Neural progenitor cell (in vitro differentiated cells): ENCODE measurements around the gene DZIP1. TPM values are rescaled to one million over a fixed set of nuclear protein-coding genes. Genes with fewer than 3 reads are reported as not detected.

Experiments used
- DNase-seq: peaks from one replicate; pipeline ENCODE4 v3.0.0-alpha.2; 2016; ENCODE audit warnings: low spot score
- H2AFZ ChIP-seq: fragments of 200-600 bp; sonication (generic); replicated peaks from 2 replicates; pipeline ENCODE4 v1.6.1; 2016; ENCODE audit warnings: antibody characterized with exemption
- H3F3A ChIP-seq: fragments of 200-600 bp; sonication (generic); 2 replicates; pipeline ENCODE4 v1.6.1; 2016; ENCODE audit warnings: antibody characterized with exemption, low read depth
- H3K27ac ChIP-seq: fragments of 200-600 bp; sonication (generic); 2 replicates; pipeline ENCODE4 v1.5.1; 2016; ENCODE audit warnings: mild to moderate bottlenecking
- H3K27me3 ChIP-seq: fragments of 200-600 bp; sonication (generic); 2 replicates; pipeline ENCODE4 v1.6.1; 2016; ENCODE audit warnings: mild to moderate bottlenecking, moderate library complexity
- H3K36me3 ChIP-seq: fragments of 200-600 bp; sonication (generic); 2 replicates; pipeline ENCODE4 v1.5.1; 2016
- H3K4me1 ChIP-seq: fragments of 200-600 bp; sonication (generic); 2 replicates; pipeline ENCODE4 v1.6.1; 2016; ENCODE audit warnings: mixed run types
- H3K4me2 ChIP-seq: fragments of 200-600 bp; sonication (generic); 2 replicates; pipeline ENCODE4 v1.6.1; 2016
- H3K4me3 ChIP-seq: fragments of 200-600 bp; sonication (generic); 2 replicates; pipeline ENCODE4 v1.5.1; 2016
- H3K79me2 ChIP-seq: fragments of 200-600 bp; sonication (generic); 2 replicates; pipeline ENCODE4 v1.6.1; 2016; ENCODE audit warnings: low read depth
- H3K9ac ChIP-seq: fragments of 200-600 bp; sonication (generic); 2 replicates; pipeline ENCODE4 v1.6.1; 2016
- H3K9me3 ChIP-seq: fragments of 200-600 bp; sonication (generic); 2 replicates; pipeline ENCODE4 v1.5.1; 2016; ENCODE audit warnings: low read depth
- H4K20me1 ChIP-seq: fragments of 200-600 bp; sonication (generic); 2 replicates; pipeline ENCODE4 v1.6.1; 2016; ENCODE audit warnings: low read depth
- H3K27ac Mint-ChIP-seq: 3 replicates; pipeline ENCODE4 v1.8.0; 2021; ENCODE audit warnings: mixed read lengths
- H3K27me3 Mint-ChIP-seq: 2 replicates; pipeline ENCODE4 v1.8.0; 2022; ENCODE audit warnings: low read depth, mild to moderate bottlenecking, inconsistent platforms, moderate library complexity, mixed read lengths; ENCODE audit not compliant: insufficient read depth
- H3K36me3 Mint-ChIP-seq: 3 replicates; pipeline ENCODE4 v1.8.0; 2021; ENCODE audit warnings: mixed read lengths
- H3K4me1 Mint-ChIP-seq: 3 replicates; pipeline ENCODE4 v1.8.0; 2021; ENCODE audit warnings: mixed read lengths
- H3K4me3 Mint-ChIP-seq: 3 replicates; pipeline ENCODE4 v1.8.0; 2021; ENCODE audit warnings: mild to moderate bottlenecking, moderate library complexity, mixed read lengths
- H3K9me3 Mint-ChIP-seq: 3 replicates; pipeline ENCODE4 v1.8.0; 2020; ENCODE audit warnings: mixed read lengths
- CTCF ChIP-seq: fragments of 200-600 bp; sonication (generic); IDR thresholded peaks from 2 replicates; pipeline ENCODE4 v1.5.1; 2017; ENCODE audit warnings: antibody characterized with exemption, mild to moderate bottlenecking
- EZH2 ChIP-seq: fragments of 200-600 bp; sonication (generic); IDR thresholded peaks from 2 replicates; pipeline ENCODE4 v1.6.1; 2017; ENCODE audit warnings: antibody characterized with exemption, mild to moderate bottlenecking, moderate library complexity
- EZH2phosphoT487 ChIP-seq: fragments of 200-600 bp; sonication (generic); IDR thresholded peaks from 2 replicates; pipeline ENCODE4 v1.6.1; 2017; ENCODE audit warnings: antibody characterized with exemption
- total RNA-seq: library from RNA; depleted of rRNA; stranded (reverse); fragments of >200 nt; gene quantifications from 2 replicates; pipeline ENCODE4 v1.2.3, GENCODE V29; 2015; ENCODE audit warnings: low replicate concordance

Gene DZIP1
- total RNA-seq, 1 donor from 2014 or later: 70.4 TPM

GRCh38 chr13:95627590-95627989 is 16.9 kb downstream of the DZIP1 start:
- Histone ChIP-seq H3K36me3 (peaks cover 13% of the 10 kb centered on the region), H3K4me1 (no peaks in the 10 kb centered on the region), H3K27ac (no peak overlapping the region), H3K4me3 (no peak overlapping the region), H3F3A (peaks cover 8% of the 10 kb centered on the region), H3K4me2 (no peak overlapping the region), H3K79me2 (no peaks in the 10 kb centered on the region), H4K20me1 (peaks cover 17% of the 10 kb centered on the region), H2AFZ (no peak overlapping the region), H3K9ac (no peak overlapping the region), H3K27me3 (no peaks in the 10 kb centered on the region), H3K9me3 (no peaks in the 10 kb centered on the region)
- TF ChIP-seq EZH2phosphoT487: no peak
- no peak for TF ChIP-seq EZH2
- no peak for TF ChIP-seq CTCF
- Mint-ChIP-seq H3K4me3 (no peak overlapping the region), H3K27ac (no peak overlapping the region), H3K36me3 (peaks cover 70% of the 10 kb centered on the region), H3K4me1 (peaks cover 8% of the 10 kb centered on the region), H3K27me3 (no peaks in the 10 kb centered on the region), H3K9me3 (peaks cover 12% of the 10 kb centered on the region)
- no peak for DNase-seq

DNA sequence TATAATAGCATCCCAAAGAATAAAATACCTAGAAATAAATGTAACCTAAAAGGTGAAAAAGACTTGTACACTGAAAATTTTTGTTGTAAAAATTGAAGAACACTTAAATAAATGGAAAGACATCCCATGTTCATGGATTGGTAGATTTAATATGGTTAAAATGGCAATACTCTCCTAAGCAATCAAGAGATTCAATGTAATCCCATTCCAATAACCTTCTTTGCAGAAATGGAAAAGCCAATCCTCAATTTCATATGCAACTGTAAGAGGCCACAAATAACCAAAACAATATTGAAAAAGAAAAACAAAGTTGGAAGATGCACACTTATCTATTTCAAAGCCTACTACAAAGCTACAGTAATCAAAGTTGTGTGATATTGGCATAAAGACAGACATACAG is 17.7 kb downstream of the DZIP1 start:
- H3K9ac ChIP-seq: no peak overlapping the region
- Mint-ChIP-seq H3K36me3 (peaks cover 65% of the 10 kb centered on the region), H3K4me1 (no peaks in the 10 kb centered on the region), H3K9me3 (peaks cover 12% of the 10 kb centered on the region), H3K4me3 (no peak overlapping the region), H3K27me3 (no peaks in the 10 kb centered on the region), H3K27ac (no peak overlapping the region)
- no peak overlapping the region for H3K4me2 ChIP-seq
- peaks cover 17% of the 10 kb centered on the region for H4K20me1 ChIP-seq
- TF ChIP-seq EZH2phosphoT487 (no peak), EZH2 (no peak), CTCF (no peak)
- no peaks in the 10 kb centered on the region for H3K9me3 ChIP-seq
- no peak overlapping the region for H2AFZ ChIP-seq
- H3K4me3 ChIP-seq: no peak overlapping the region
- no peak overlapping the region for H3K27ac ChIP-seq
- H3K36me3 ChIP-seq: peaks cover 13% of the 10 kb centered on the region
- H3K27me3 ChIP-seq: no peaks in the 10 kb centered on the region
- peaks cover 8% of the 10 kb centered on the region for H3F3A ChIP-seq
- H3K4me1 ChIP-seq: no peaks in the 10 kb centered on the region
- no peaks in the 10 kb centered on the region for H3K79me2 ChIP-seq
- no peak for DNase-seq

GRCh38 chr13:95624020-95624419 is 20.5 kb downstream of the DZIP1 start:
- H3K27me3 ChIP-seq: no peaks in the 10 kb centered on the region
- no peak overlapping the region for H3K4me3 ChIP-seq
- no peaks in the 10 kb centered on the region for H3K79me2 ChIP-seq
- peaks cover 12% of the 10 kb centered on the region for H3K9me3 Mint-ChIP-seq
- no peak overlapping the region for H3K9ac ChIP-seq
- peak; percentile 70 for DNase-seq
- peak; percentile 79 for TF ChIP-seq CTCF
- no peak for TF ChIP-seq EZH2phosphoT487
- TF ChIP-seq EZH2: no peak
- no peak overlapping the region for H3K27ac ChIP-seq
- H3K36me3 ChIP-seq: peaks cover 11% of the 10 kb centered on the region
- H3K27ac Mint-ChIP-seq: no peak overlapping the region
- peaks cover 17% of the 10 kb centered on the region for H4K20me1 ChIP-seq
- no peak overlapping the region for H3K4me3 Mint-ChIP-seq
- H3K9me3 ChIP-seq: no peaks in the 10 kb centered on the region
- peaks cover 8% of the 10 kb centered on the region for H3F3A ChIP-seq
- no peaks in the 10 kb centered on the region for H3K4me1 Mint-ChIP-seq
- H3K4me2 ChIP-seq: no peak overlapping the region
- no peaks in the 10 kb centered on the region for H3K27me3 Mint-ChIP-seq
- H3K36me3 Mint-ChIP-seq: peaks cover 64% of the 10 kb centered on the region
- no peaks in the 10 kb centered on the region for H3K4me1 ChIP-seq
- H2AFZ ChIP-seq: no peak overlapping the region
